HepG2 (cell line): ENCODE results near the gene STK32B. TPM values are rescaled to one million over a fixed set of nuclear protein-coding genes. Genes with fewer than 3 reads are reported as not detected.

ENCODE experiments used
- ATAC-seq: fragments of 200-7000 bp; cut with Tn5 transposase; 3 replicates; pipeline ENCODE4 v1.9.1; 2020; ENCODE audit warnings: mild to moderate bottlenecking, moderate library complexity
- BruUV-seq: library from RNA; stranded (reverse); fragments of 400-500 nt; replicated peaks from 2 replicates; lab custom pipeline; 2021; lab: Mats Ljungman, UMichigan
- CTCF ChIA-PET: fragments of 300-600 bp; formaldehyde crosslinking; extraction: SDS; loops from one replicate; lab custom pipeline; 2021; ENCODE audit warnings: low total read pairs, inconsistent platforms, low intra/inter-chr PET ratio; lab: Yijun Ruan, JAX
- POLR2A ChIA-PET: fragments of 350-600 bp; sonication (Branson Sonifier 250); formaldehyde crosslinking; loops from one replicate; lab custom pipeline; 2020; ENCODE audit warnings: antibody characterized with exemption, inconsistent platforms; lab: Yijun Ruan, JAX
- DNase-seq: peaks from one replicate; pipeline ENCODE4 v3.0.0-alpha.2; 2015; ENCODE audit warnings: low spot score
- FAIRE-seq: peaks from 3 replicates; lab custom pipeline; 2011; peaks lifted over from hg19 to GRCh38; lab: Jason Lieb, UNC
- H2AFZ ChIP-seq: one replicate; pipeline ENCODE4 v1.6.1; 2011; ENCODE audit warnings: low read length, inconsistent platforms
- H3K27ac ChIP-seq: fragments of 300-600 bp; 3 replicates; pipeline ENCODE4 v1.8.0; 2011; ENCODE audit warnings: mixed run types, mild to moderate bottlenecking, mixed read lengths, low read length, inconsistent platforms; ENCODE audit not compliant: insufficient read depth; ENCODE audit errors: extremely low read length
- H3K27me3 ChIP-seq, 2 experiments: fragments of 200-600 bp in 1 of 2; 2 replicates in 1 of 2; 3 replicates in 1 of 2; pipeline versions ENCODE4 v1.6.0 to v1.8.0; 2011; ENCODE audit warnings: low read length in 2 of 2, mild to moderate bottlenecking in 2 of 2, moderate library complexity in 2 of 2, inconsistent platforms in 1 of 2; ENCODE audit not compliant: insufficient read depth in 2 of 2, control insufficient read depth in 1 of 2
- H3K36me3 ChIP-seq, 2 experiments: fragments of 200-600 bp in 1 of 2; replicated peaks in 1 of 2; 2 replicates in 1 of 2; 3 replicates in 1 of 2; pipeline versions ENCODE4 v1.5.1 to v1.8.0; 2011; ENCODE audit warnings: low read length in 2 of 2, inconsistent platforms in 1 of 2; ENCODE audit not compliant: insufficient read depth in 2 of 2, control insufficient read depth in 1 of 2
- H3K4me1 ChIP-seq: 2 replicates; pipeline ENCODE4 v1.5.1; 2012; ENCODE audit warnings: low read length, inconsistent platforms; ENCODE audit not compliant: insufficient read depth
- H3K4me2 ChIP-seq: 2 replicates; pipeline ENCODE4 v1.6.0; 2011; ENCODE audit warnings: low read depth, low read length, inconsistent platforms
- H3K4me3 ChIP-seq, 3 experiments: fragments of 200-600 bp in 1 of 3; sonication (generic), shearing (Covaris generic) in 1 of 3; replicated peaks in 1 of 3; 2 replicates each; pipeline ENCODE4 v1.5.1; 2011 to 2016; ENCODE audit warnings: low read length in 3 of 3, inconsistent platforms in 2 of 3, low read depth in 2 of 3, mild to moderate bottlenecking in 2 of 3, control low read depth in 1 of 3, mixed read lengths in 1 of 3; ENCODE audit not compliant: insufficient read depth in 1 of 3
- H3K79me2 ChIP-seq: one replicate; pipeline ENCODE4 v1.6.1; 2011; ENCODE audit warnings: low read length, inconsistent platforms; ENCODE audit not compliant: insufficient read depth
- H3K9ac ChIP-seq: 2 replicates; pipeline ENCODE4 v1.6.0; 2011; ENCODE audit warnings: mild to moderate bottlenecking, low read depth, low read length, inconsistent platforms; ENCODE audit not compliant: insufficient read depth
- H3K9me3 ChIP-seq: 2 replicates; pipeline ENCODE4 v1.5.1; 2012; ENCODE audit warnings: mild to moderate bottlenecking, low read length
- H4K20me1 ChIP-seq: 2 replicates; pipeline ENCODE4 v1.6.0; 2011; ENCODE audit warnings: inconsistent platforms, mild to moderate bottlenecking, low read length, moderate library complexity; ENCODE audit not compliant: insufficient read depth
- ASH2L ChIP-seq: fragments of 300-600, 200-600 bp; sonication (generic); IDR thresholded peaks from 2 replicates; pipeline ENCODE4 v1.7.0; 2017; ENCODE audit warnings: low read depth, mild to moderate bottlenecking, moderate library complexity, mixed read lengths, low read length; ENCODE audit not compliant: insufficient read length
- CCAR2 ChIP-seq: fragments of 200-400 bp; formaldehyde crosslinking; optimal IDR thresholded peaks from 2 replicates; pipeline ENCODE3; 2018; ENCODE audit warnings: low read depth, mild to moderate bottlenecking, low read length, moderate library complexity
- SIN3B ChIP-seq: fragments of 150-350 bp; IDR thresholded peaks from 2 replicates; pipeline ENCODE4 v1.6.1; 2014; ENCODE audit warnings: low read length
- ZNF678 ChIP-seq: sonication (generic); formaldehyde crosslinking; IDR thresholded peaks from 2 replicates; pipeline ENCODE4 v1.4.0; 2020; ENCODE audit warnings: mild to moderate bottlenecking, missing genetic modification reagents
- whole genome bisulfite sequencing: methylation state at CpG from one replicate; pipeline ENCODE4 v1.1.6; 2017; ENCODE audit warnings: low lambda C conversion rate; 5-methylcytosine and 5-hydroxymethylcytosine counted together
- in situ Hi-C: cut with HindIII; loops from 2 replicates; pipeline ENCODE4 v1.10.0; 2017; ENCODE audit warnings: low pct_unique_long_range_greater_than_20kb; ENCODE audit not compliant: extremely low pct_ligation_motif_present
- intact Hi-C: fragments of 100-400 bp; cut with micrococcal nuclease; formaldehyde crosslinking; loops from one replicate; pipeline ENCODE4 v1.10.0; 2022; ENCODE audit not compliant: unreplicated experiment
- polyA plus RNA-seq, 8 experiments: library from polyadenylated mRNA; depleted of rRNA in 3 of 8; stranded (reverse) in 7 of 8; unstranded in 1 of 8; fragments of >200 nt; fragmentation: Illumina TruSeq in 4 of 8; extraction: Trizol in 4 of 8; gene quantifications; 2 replicates each; pipeline versions ENCODE4 v1.2.1 to v1.2.3, GENCODE V29; 2011 to 2016; ENCODE audit warnings: low read depth in 4 of 8, missing spikeins in 1 of 8, mixed read lengths in 1 of 8; ENCODE audit not compliant: insufficient read depth in 1 of 8
- total RNA-seq, 5 experiments: library from RNA; depleted of rRNA; stranded (reverse); fragments of >200 nt; fragmentation: Illumina TruSeq; extraction: Trizol; gene quantifications; 2 replicates each; pipeline ENCODE4 v1.2.3, GENCODE V29; 2016; ENCODE audit warnings: low read depth in 1 of 5
- TF ChIP-seq, protein P1 (sequence below): sonication (generic); formaldehyde crosslinking; IDR thresholded peaks from 2 replicates; pipeline ENCODE4 v1.4.0; 2020; ENCODE audit warnings: missing genetic modification reagents
- TF ChIP-seq, protein P2 (sequence below): sonication (generic); formaldehyde crosslinking; IDR thresholded peaks from 2 replicates; pipeline ENCODE4 v1.5.0; 2020; ENCODE audit warnings: mild to moderate bottlenecking, low read depth, missing genetic modification reagents, borderline replicate concordance
- TF ChIP-seq, protein P3 (sequence below): sonication (generic); formaldehyde crosslinking; IDR thresholded peaks from 2 replicates; pipeline ENCODE4 v1.5.0; 2020; ENCODE audit warnings: missing genetic modification reagents

Gene STK32B
- total and polyA plus RNA-seq, 2 of the 13 experiments (the other 11 are each of a cell fraction or from before 2014, with no cell fraction given), result not detected

DNA sequence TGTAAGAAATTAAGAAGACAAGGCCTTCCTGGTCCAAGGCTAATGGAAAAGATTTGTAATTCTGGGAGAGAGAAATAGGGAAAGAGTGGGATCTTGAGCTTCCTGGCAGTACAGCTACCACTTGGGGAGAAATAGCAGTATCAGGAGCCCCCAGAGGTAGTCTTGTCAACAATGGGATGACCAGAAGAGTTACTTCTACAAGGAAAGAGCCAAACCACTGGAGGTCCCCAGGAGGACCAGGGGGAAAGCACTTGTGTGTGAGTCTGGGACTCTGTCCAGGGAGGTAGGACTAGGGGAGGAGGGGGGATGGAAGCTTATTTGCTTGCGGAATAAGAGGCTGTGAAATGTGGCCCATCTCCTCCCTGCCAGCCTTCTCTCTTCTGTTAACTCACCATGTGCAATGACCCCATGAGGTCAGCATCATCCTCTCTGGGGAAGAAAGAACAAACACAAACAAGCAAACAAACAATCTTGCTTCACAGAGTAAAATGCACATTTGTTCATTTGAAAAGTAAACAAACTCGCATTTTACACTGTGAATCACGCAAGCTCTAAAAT lies 160.1 kb downstream of the STK32B start (continued):
- TF ChIP-seq, protein P1, sequence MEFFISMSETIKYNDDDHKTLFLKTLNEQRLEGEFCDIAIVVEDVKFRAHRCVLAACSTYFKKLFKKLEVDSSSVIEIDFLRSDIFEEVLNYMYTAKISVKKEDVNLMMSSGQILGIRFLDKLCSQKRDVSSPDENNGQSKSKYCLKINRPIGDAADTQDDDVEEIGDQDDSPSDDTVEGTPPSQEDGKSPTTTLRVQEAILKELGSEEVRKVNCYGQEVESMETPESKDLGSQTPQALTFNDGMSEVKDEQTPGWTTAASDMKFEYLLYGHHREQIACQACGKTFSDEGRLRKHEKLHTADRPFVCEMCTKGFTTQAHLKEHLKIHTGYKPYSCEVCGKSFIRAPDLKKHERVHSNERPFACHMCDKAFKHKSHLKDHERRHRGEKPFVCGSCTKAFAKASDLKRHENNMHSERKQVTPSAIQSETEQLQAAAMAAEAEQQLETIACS (CRISPR knock-in tag), result no peak
- TF ChIP-seq ASH2L (no peak), SIN3B (no peak)

DNA sequence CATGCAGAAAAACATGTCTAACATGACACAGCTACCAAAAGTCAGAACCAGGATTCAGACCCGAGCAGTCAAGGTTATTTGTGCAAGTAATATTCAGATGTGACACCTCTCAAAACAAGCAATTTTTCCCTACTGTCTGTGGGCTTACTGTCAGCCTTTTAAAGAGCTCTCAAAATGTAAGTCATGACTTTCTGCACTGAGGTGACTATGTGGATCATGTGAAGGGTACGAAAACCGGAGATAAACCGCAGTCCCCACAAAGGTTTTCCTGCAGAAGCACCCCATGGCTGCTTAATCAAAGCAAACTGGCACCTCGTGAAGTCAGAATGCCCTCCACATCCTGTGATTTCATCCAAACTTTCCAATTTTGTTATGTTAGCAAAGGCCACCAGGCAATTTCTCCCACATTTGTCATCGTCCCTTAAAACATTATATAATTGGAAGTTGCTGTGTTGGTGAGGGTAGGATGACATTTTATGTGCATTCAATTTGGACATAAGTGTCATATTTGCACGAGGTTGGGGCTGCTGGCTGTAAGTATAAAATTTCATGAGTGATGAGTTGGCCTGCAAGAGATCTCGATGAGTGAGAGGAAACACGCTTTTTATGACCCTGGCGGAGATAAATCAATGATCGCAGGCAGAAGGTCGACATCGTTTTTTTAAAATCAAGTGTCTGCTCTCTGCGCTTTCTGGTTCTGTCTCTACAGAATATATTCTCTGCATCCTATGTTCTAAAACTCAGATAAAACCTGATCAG lies 161.2 kb downstream of the STK32B start:
- DNase-seq, result no peak
- Histone ChIP-seq H4K20me1 (no peaks in the 10 kb centered on the region), H3K36me3 (no peaks in the 10 kb centered on the region), H3K9me3 (no peaks in the 10 kb centered on the region), H3K4me3 (no peak overlapping the region), H2AFZ (no peak overlapping the region), H3K9ac (no peak overlapping the region), H3K27me3 (no peaks in the 10 kb centered on the region), H3K79me2 (no peaks in the 10 kb centered on the region), H3K4me2 (no peak overlapping the region), H3K4me1 (no peaks in the 10 kb centered on the region), H3K27ac (no peak overlapping the region)
- POLR2A ChIA-PET, result no interaction called here
- intact Hi-C loops (no loop called here), in situ Hi-C loops (no loop called here)
- no peak for FAIRE-seq
- ATAC-seq, result no peak
- TF ChIP-seq ZNF678 (CRISPR knock-in tag) (no peak), CCAR2 (no peak)
- TF ChIP-seq, protein P2, sequence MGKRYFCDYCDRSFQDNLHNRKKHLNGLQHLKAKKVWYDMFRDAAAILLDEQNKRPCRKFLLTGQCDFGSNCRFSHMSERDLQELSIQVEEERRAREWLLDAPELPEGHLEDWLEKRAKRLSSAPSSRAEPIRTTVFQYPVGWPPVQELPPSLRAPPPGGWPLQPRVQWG (CRISPR knock-in tag), result no peak
- TF ChIP-seq, protein P3, sequence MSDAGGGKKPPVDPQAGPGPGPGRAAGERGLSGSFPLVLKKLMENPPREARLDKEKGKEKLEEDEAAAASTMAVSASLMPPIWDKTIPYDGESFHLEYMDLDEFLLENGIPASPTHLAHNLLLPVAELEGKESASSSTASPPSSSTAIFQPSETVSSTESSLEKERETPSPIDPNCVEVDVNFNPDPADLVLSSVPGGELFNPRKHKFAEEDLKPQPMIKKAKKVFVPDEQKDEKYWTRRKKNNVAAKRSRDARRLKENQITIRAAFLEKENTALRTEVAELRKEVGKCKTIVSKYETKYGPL (CRISPR knock-in tag), result no peak
- BruUV-seq, result no TSS peak
- WGBS, result 28% methylated on average over 14 of the region's 14 CpGs
- CTCF ChIA-PET, result no interaction called here
